IMR-90 (cell line): ENCODE results near the gene PSMD9.

Source experiments
- CEBPB ChIP-seq: IDR thresholded peaks from 2 replicates; pipeline ENCODE4 v1.6.1; 2012; ENCODE audit warnings: low read depth, low read length, improper control_type of control experiment
- MAZ ChIP-seq: IDR thresholded peaks from 2 replicates; pipeline ENCODE4 v1.6.1; 2012; ENCODE audit warnings: low read depth, mild to moderate bottlenecking, low read length, improper control_type of control experiment, moderate library complexity, borderline replicate concordance
- RFX5 ChIP-seq: IDR thresholded peaks from 2 replicates; pipeline ENCODE4 v1.8.0; 2012; ENCODE audit warnings: low read depth, mild to moderate bottlenecking, low read length, moderate library complexity
- SMC3 ChIP-seq: fragments of 150-350 bp; IDR thresholded peaks from 2 replicates; pipeline ENCODE4 v1.6.1; 2016; ENCODE audit warnings: low read depth, mild to moderate bottlenecking, antibody characterized with exemption, low read length, moderate library complexity
- TF ChIP-seq, protein P1 (sequence below): conservative IDR thresholded peaks from 2 replicates; pipeline ENCODE4 v1.5.1; 2012; ENCODE audit warnings: mild to moderate bottlenecking, low read depth, low read length, improper control_type of control experiment
- TF ChIP-seq, protein P2 (sequence below): fragments of 150-350 bp; IDR thresholded peaks from 2 replicates; pipeline ENCODE4 v1.6.1; 2017; ENCODE audit warnings: mild to moderate bottlenecking, antibody characterized with exemption, low read length, low read depth

DNA sequence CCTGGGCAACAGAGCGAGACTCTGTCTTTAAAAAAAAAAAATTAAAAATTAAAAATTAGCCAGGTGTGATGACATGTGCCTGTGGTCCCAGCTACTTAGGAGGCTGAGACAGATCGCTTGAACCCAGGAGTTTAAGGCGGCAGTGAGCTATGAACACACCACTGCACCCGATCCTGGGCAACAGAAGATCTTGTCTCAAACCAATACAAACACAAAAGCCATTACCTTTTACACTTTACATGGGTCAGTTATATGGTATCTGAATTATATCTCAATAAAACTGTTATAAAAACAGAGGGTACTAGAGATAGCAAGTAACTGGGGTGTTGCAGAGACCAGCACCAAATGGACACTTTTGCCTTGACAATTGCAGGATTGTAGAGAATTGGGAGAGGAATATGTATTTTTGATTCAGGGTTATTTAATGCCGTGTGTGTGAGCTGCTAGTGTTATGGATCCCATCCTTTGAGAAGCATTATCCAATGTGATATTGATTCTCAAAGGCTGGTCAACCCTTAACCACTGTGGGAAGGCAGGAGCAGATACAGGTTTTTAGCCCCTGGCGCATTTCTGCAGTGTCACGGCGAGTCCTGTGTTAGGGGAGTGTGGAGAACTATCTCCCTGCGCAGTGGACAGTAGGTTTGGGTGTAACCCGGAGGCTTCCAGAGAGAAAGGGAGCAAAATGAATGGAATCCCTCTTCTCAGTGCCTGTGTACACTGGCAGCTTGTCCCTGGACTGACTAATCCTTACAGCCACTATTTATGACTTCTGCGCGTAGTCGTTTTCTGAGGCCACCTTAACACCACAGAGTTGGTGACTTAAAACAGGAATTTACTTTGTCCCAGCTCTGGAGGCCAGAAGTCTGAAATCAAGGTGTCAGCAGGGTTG is 4.3 kb downstream of the PSMD9 start:
- TF ChIP-seq, protein P1, sequence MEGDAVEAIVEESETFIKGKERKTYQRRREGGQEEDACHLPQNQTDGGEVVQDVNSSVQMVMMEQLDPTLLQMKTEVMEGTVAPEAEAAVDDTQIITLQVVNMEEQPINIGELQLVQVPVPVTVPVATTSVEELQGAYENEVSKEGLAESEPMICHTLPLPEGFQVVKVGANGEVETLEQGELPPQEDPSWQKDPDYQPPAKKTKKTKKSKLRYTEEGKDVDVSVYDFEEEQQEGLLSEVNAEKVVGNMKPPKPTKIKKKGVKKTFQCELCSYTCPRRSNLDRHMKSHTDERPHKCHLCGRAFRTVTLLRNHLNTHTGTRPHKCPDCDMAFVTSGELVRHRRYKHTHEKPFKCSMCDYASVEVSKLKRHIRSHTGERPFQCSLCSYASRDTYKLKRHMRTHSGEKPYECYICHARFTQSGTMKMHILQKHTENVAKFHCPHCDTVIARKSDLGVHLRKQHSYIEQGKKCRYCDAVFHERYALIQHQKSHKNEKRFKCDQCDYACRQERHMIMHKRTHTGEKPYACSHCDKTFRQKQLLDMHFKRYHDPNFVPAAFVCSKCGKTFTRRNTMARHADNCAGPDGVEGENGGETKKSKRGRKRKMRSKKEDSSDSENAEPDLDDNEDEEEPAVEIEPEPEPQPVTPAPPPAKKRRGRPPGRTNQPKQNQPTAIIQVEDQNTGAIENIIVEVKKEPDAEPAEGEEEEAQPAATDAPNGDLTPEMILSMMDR: no peak
- no peak for TF ChIP-seq MAZ
- no peak for TF ChIP-seq RFX5
- no peak for TF ChIP-seq SMC3
- no peak for TF ChIP-seq CEBPB
- TF ChIP-seq, protein P2, sequence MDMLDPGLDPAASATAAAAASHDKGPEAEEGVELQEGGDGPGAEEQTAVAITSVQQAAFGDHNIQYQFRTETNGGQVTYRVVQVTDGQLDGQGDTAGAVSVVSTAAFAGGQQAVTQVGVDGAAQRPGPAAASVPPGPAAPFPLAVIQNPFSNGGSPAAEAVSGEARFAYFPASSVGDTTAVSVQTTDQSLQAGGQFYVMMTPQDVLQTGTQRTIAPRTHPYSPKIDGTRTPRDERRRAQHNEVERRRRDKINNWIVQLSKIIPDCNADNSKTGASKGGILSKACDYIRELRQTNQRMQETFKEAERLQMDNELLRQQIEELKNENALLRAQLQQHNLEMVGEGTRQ: no peak
